ENCODE measurements around the gene ENDOV.

DNA sequence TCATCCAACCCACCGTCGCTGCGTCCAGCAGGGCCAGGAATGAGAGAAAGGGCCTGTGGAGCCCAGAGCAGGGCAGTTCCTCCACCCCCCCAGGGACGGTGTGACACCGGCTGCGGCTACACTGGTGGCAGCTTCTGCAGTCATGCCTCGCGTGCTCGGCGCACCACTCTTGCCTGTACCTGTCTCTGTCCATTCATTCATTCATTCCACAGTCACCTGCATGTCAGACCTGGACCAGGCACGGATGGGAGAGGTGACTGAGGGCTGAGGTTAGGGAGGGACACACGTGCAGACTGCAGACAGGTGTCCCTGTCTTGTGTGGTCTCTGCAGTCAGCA, 27.3 kb downstream of the ENDOV start:
- TF ChIP-seq, protein P1, sequence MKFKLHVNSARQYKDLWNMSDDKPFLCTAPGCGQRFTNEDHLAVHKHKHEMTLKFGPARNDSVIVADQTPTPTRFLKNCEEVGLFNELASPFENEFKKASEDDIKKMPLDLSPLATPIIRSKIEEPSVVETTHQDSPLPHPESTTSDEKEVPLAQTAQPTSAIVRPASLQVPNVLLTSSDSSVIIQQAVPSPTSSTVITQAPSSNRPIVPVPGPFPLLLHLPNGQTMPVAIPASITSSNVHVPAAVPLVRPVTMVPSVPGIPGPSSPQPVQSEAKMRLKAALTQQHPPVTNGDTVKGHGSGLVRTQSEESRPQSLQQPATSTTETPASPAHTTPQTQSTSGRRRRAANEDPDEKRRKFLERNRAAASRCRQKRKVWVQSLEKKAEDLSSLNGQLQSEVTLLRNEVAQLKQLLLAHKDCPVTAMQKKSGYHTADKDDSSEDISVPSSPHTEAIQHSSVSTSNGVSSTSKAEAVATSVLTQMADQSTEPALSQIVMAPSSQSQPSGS (CRISPR knock-in tag; IDR thresholded peaks at IDR 0.05), result no peak
- TF ChIP-seq, protein P2, sequence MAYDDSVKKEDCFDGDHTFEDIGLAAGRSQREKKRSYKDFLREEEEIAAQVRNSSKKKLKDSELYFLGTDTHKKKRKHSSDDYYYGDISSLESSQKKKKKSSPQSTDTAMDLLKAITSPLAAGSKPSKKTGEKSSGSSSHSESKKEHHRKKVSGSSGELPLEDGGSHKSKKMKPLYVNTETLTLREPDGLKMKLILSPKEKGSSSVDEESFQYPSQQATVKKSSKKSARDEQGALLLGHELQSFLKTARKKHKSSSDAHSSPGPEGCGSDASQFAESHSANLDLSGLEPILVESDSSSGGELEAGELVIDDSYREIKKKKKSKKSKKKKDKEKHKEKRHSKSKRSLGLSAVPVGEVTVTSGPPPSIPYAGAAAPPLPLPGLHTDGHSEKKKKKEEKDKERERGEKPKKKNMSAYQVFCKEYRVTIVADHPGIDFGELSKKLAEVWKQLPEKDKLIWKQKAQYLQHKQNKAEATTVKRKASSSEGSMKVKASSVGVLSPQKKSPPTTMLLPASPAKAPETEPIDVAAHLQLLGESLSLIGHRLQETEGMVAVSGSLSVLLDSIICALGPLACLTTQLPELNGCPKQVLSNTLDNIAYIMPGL (CRISPR knock-in tag; IDR thresholded peaks at IDR 0.05; ENCODE audit: borderline replicate concordance in 1 of 2, low read depth in 1 of 2), result no peak
- no peak for TF ChIP-seq CHCHD3 (CRISPR knock-in tag; IDR thresholded peaks at IDR 0.05)
